Measurements from ENCODE around the gene IRAK2.

DNA sequence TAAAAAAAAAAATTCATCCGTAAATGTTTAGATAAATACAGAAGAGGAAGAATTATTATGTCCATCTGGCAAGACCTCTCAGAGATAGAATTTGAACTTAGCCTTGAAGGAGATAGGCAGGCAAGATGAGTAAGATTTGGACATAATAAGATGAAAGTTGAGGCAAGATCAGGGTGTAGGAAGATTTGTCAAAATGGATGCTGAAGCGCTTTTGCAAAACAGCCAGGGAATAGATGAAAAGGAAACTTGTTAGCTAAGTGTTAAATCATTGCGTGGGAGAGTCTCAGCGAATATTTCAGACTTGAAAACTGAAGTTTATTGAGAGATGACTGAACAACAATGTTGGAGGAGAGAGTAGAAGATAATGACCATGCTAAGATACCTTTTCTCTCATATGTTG is 42.0 kb upstream of the IRAK2 start:
- TF ChIP-seq, protein P1, sequence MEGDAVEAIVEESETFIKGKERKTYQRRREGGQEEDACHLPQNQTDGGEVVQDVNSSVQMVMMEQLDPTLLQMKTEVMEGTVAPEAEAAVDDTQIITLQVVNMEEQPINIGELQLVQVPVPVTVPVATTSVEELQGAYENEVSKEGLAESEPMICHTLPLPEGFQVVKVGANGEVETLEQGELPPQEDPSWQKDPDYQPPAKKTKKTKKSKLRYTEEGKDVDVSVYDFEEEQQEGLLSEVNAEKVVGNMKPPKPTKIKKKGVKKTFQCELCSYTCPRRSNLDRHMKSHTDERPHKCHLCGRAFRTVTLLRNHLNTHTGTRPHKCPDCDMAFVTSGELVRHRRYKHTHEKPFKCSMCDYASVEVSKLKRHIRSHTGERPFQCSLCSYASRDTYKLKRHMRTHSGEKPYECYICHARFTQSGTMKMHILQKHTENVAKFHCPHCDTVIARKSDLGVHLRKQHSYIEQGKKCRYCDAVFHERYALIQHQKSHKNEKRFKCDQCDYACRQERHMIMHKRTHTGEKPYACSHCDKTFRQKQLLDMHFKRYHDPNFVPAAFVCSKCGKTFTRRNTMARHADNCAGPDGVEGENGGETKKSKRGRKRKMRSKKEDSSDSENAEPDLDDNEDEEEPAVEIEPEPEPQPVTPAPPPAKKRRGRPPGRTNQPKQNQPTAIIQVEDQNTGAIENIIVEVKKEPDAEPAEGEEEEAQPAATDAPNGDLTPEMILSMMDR (conservative IDR thresholded peaks at IDR 0.05; ENCODE audit: low read length) = no peak
- no peak for TF ChIP-seq EZH2phosphoT487 (IDR thresholded peaks at IDR 0.05; ENCODE audit: borderline replicate concordance, low read depth, low read length)

Measured in OCI-LY7 (cell line).